Renal cortical epithelial cell (primary cell): ENCODE results near the gene MAP3K15. TPM values are rescaled to one million over a fixed set of nuclear protein-coding genes. Genes with fewer than 3 reads are reported as not detected.

Experiments
- DNase-seq: peaks from one replicate; pipeline ENCODE4 v3.0.0-alpha.2; 2011; ENCODE audit warnings: low read depth
- total RNA-seq: library from RNA; depleted of rRNA; stranded (reverse); fragments of >200 nt; gene quantifications from 2 replicates; pipeline ENCODE4 v1.2.3, GENCODE V29; 2014

MAP3K15 gene
- total RNA-seq, 1 donor from 2014 or later: 1.3 TPM

DNA sequence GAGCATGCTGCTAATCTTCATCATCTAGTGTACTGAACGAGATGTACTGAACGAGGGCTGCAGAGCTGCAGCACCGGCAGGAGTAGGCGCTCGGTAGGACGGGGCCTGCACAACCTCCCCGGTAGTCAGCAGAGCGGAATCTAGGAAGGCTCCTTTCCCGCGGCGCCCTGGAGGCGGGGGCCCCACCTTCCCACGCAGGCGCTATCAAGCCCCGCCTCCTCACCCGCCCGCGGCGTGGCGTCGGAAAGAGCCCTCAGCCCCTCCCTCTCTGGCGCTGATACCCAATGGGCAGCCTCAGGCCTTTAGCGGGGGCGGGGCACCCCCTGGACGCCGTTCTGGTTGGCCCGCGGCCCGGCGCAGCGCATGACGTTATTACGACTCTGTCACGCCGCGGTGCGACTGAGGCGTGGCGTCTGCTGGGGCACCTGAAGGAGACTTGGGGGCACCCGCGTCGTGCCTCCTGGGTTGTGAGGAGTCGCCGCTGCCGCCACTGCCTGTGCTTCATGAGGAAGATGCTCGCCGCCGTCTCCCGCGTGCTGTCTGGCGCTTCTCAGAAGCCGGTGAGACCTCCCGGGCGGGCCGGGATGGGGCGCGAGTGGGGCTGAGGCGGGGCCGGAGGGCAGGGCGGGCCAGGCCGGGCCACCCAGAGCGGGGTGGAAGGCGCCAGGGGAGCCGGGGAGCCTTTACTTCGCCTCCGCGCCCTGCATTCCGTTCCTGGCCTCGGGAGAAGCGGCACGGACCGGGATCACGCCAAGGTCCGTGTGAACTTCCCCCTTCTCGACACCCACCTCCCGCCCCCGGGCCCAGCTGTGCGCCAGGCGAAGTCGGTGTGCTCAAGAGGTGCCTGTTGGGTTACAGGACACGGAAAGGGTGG, 171.5 kb downstream of the MAP3K15 start, which contains the start of gene PDHA1:
TSS of gene PDHA1 (plus strand) at position 393 of the 874 bp plus-strand sequence. CDS start at position 504, 111 bp downstream.
- DNase-seq: peak; percentile 70

DNA sequence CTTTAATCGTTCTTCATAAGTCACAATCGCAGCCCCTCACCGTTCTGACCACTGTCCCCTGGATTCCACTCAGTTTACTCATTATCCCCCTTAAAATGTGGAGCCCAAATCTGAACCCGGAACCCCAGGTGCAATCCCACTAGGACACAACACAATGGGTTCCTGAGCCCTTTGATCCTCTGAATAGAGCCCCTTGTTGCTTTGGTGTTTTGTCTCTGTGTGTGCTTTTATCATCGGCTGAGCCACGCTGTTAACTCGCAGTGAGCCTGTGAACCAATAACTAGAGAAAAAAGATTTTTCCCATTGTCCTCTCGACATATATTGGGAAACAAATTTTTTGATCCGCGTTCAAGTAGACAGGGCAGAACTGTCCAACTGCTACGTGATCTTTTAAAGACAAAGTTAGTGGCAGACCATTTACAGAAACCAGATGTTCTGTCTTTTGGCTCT, 172.2 kb downstream of the MAP3K15 start:
- DNase-seq: no peak

DNA sequence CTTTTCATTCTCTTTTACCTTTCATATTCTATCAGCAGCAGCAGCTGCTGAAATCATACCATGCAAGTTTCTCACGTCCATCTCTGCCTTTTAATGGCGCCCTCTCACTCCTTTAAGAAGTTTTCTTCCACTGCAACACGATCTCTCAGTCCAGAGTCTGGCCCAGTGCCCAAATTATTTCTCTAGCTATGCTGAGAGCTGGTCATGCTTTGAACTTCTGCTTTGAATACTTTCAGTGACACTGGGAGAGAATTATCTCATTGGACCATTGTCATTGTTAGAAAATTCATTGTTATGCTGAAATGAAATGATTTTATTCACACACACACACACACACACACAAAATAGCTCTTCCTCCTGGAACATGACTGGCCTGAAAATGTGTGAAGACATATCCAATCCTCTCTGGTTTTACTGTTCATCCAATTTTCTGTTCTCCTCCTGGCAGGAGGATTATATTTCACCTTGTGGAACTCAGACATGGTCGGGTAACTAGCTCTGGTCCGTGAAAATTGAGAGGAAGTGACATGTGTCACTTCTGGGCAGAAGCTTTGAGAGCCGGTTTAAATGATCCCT, 172.9 kb downstream of the MAP3K15 start:
- DNase-seq: peak; percentile 10

DNA sequence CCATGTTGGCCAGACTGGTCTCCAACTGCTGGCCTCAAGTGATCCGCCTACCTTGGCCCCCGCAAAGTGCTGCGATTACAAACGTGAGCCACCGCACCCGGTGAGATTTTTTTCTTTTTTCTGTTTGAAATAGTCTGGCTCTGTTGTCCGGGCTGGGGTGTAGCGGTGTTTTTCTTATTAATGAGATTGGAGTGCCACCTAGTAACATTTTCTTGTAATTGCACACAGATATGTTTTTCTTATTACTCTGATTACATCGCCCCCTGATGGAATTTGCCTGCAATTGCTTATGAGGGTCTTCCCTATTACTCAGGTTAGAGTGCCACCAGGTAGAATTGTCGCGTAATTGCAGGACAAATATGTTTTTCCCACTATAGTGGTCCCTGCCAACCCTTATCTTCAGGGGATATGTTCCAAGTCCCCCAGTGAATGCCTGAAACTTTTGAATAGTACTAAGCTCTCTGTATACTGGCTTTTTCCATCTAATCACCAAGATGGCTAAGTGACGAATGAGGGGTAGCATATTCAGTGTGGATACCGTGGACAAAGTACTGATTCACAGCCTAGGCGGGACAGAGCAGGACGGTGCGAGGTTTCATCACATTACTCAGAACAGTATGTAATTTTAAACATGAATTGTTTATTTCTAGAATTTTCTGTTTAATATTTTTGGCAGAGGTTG, 180.2 kb downstream of the MAP3K15 start:
- DNase-seq: no peak

DNA sequence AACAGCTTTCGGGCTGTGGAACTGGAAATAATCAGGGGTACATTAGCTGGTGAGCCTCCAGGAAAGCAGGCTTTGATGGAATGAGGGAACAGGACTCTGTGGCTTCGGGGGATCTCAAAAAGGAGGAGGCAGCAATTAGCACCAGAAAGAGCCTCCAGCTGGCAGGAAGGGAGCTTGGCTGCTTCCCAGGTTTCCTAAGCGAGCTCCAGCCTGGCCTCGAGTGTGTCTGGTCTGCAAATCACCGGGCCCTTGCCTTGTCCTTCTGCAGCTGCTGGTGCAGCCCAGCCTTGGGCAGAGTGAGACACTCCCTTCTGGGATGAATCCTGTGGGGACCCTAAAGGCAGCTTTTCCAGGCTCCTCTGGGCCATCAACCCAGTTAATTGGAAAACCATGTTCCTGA, 182.3 kb downstream of the MAP3K15 start:
- DNase-seq: no peak

DNA sequence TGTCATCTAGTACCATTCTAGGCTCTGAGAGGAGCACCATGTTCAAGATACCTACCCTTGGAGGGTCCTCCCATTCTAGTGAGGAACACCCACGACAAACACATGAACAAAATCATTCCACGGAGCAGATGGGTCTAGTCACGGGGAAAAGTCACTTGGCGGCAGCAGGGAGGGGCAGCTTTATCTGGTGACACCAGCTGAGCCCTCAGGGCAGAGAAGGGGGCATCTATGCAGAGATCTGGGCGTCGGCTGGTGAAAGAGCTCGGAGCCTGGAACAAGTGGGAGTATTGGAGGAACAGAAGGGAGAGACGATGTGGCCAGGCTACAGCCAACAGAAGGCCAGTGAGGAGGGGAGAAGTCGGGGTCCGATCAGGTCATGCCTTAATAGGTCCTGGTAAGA, 183.5 kb downstream of the MAP3K15 start:
- no peak for DNase-seq

DNA sequence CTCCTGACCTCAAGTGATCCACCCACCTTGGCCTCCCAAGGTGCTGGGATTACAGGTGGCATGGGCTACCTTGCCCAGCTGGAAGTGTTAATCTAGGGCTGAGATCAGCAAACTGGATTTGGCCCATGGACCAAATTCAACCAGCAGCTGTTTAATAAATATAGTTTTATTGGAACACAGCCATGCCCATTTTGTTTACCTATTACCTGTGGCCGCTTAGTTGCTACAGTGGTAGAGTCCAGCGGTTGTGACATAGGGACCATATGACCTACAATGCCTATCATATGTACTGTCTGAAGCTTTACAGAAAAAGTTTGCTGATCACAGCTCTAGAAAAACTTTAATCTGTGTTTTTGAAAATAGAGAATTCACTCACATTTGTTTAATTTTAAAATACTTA, 188.7 kb downstream of the MAP3K15 start:
- DNase-seq: no peak

Other genes with a start within 250 kb of the MAP3K15 start
- gene PDHA1, start 171.6 kb downstream of the MAP3K15 start, total RNA-seq: 85.8 and 212 TPM in 2 replicates